ENCODE measurements around the gene IMPG1. TPM values are rescaled to one million over a fixed set of nuclear protein-coding genes. Genes with fewer than 3 reads are reported as not detected.

Gene IMPG1
- total RNA-seq, 1 donor from 2014 or later = not detected

DNA sequence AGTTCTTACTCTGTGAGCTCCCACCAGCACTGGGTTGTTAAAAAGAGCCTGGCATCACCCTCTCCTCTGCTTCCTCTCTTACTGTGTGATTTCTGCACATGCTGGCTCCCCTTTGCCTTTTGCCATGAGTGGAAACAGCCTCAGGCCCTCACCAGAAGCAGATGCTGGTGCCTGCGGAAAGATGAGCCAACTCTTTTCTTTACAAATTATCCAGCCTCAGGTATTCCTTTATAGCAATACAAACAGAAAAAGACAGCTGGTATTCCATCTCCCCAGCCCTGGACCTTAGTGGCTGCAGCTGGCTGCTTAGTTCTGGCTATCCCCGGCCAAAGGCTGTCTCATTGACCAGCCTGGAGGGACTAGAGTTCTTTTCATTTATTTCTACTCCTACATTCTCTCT is 129.1 kb downstream of the IMPG1 start:
- no peaks in the 10 kb centered on the region for H3K9me3 Mint-ChIP-seq (ENCODE audit: unreplicated experiment)
- H3K36me3 Mint-ChIP-seq (ENCODE audit: low read depth, unreplicated experiment) = no peaks in the 10 kb centered on the region
- H3K4me1 Mint-ChIP-seq (ENCODE audit: unreplicated experiment) = no peaks in the 10 kb centered on the region
- H3K27ac Mint-ChIP-seq (ENCODE audit: unreplicated experiment) = no peak overlapping the region
- H3K27me3 Mint-ChIP-seq (ENCODE audit: unreplicated experiment) = peaks cover 2% of the 10 kb centered on the region
- no peak overlapping the region for H3K4me3 Mint-ChIP-seq (ENCODE audit: unreplicated experiment)
- DNase-seq (ENCODE audit: low spot score) = no peak
- TF ChIP-seq, protein P1, sequence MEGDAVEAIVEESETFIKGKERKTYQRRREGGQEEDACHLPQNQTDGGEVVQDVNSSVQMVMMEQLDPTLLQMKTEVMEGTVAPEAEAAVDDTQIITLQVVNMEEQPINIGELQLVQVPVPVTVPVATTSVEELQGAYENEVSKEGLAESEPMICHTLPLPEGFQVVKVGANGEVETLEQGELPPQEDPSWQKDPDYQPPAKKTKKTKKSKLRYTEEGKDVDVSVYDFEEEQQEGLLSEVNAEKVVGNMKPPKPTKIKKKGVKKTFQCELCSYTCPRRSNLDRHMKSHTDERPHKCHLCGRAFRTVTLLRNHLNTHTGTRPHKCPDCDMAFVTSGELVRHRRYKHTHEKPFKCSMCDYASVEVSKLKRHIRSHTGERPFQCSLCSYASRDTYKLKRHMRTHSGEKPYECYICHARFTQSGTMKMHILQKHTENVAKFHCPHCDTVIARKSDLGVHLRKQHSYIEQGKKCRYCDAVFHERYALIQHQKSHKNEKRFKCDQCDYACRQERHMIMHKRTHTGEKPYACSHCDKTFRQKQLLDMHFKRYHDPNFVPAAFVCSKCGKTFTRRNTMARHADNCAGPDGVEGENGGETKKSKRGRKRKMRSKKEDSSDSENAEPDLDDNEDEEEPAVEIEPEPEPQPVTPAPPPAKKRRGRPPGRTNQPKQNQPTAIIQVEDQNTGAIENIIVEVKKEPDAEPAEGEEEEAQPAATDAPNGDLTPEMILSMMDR (IDR thresholded peaks at IDR 0.05; ENCODE audit: unreplicated experiment) = no peak

DNA sequence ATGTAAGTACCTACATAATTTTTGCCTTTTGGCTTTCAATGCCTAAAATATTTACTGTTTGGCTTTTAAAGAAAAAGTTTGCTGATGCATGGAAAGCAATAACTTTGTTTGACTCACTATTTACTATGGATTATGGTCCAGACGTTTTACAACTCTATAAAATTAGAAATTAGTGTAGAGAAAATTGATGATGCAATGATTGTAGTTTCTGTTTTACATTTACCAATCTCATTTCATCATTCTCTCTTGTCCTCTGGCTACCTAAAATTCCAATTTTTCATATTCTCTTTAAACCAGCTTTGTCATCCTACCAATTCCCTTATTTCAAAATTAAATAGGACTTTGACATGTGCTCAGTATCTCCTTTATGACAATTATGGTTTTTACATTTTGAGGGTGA is 131.0 kb downstream of the IMPG1 start:
- H3K4me3 Mint-ChIP-seq (ENCODE audit: unreplicated experiment) = no peak overlapping the region
- H3K9me3 Mint-ChIP-seq (ENCODE audit: unreplicated experiment) = no peaks in the 10 kb centered on the region
- TF ChIP-seq, protein P1 (IDR thresholded peaks at IDR 0.05; ENCODE audit: unreplicated experiment) = no peak
- H3K27ac Mint-ChIP-seq (ENCODE audit: unreplicated experiment) = no peak overlapping the region
- peaks cover 2% of the 10 kb centered on the region for H3K27me3 Mint-ChIP-seq (ENCODE audit: unreplicated experiment)
- H3K36me3 Mint-ChIP-seq (ENCODE audit: low read depth, unreplicated experiment) = no peaks in the 10 kb centered on the region
- no peaks in the 10 kb centered on the region for H3K4me1 Mint-ChIP-seq (ENCODE audit: unreplicated experiment)
- DNase-seq (ENCODE audit: low spot score) = no peak

DNA sequence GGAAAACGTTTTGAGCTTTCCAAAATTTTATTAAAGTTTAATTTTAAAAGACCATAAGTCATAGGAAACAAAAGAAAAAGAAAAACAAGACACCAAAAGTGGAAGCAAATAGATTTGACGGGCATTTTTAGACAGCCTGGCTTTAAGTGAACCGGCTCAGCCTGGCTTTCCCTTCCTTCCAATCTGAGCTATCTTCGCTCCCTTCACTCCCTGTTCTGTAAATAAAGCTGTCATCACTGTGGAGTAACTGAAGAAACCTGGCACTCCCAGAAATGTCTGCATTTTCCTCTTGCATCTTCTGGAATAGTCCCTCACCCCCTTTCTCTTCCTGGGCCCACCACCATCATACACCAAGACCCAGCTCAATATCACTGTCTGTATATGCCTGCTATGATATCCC is 131.9 kb downstream of the IMPG1 start:
- TF ChIP-seq, protein P1 (IDR thresholded peaks at IDR 0.05; ENCODE audit: unreplicated experiment) = no peak

DNA sequence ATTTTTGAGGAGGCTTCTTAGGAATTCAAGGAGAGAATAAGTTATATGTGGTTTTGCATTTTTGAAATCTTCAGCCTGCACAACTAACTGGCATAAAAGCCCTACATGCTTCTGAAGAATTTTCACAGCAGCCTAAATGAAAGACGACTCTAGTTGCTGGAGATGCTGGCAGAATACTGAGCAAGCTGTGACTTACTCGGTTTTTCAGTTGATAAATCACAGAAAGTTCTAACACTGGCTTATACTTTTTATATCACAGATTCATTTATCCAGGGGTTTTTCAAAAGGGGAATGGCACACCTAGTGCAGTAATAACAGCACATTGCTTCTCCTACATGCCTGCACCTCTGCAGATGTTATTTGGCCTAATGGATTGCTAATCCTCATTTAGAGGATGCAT is 134.6 kb downstream of the IMPG1 start:
- Mint-ChIP-seq H3K4me1 (ENCODE audit: unreplicated experiment) (peaks cover 11% of the 10 kb centered on the region), H3K27ac (ENCODE audit: unreplicated experiment) (no peak overlapping the region), H3K36me3 (ENCODE audit: low read depth, unreplicated experiment) (no peaks in the 10 kb centered on the region), H3K27me3 (ENCODE audit: unreplicated experiment) (no peaks in the 10 kb centered on the region), H3K4me3 (ENCODE audit: unreplicated experiment) (no peak overlapping the region), H3K9me3 (ENCODE audit: unreplicated experiment) (no peaks in the 10 kb centered on the region)
- no peak for DNase-seq (ENCODE audit: low spot score)
- TF ChIP-seq, protein P1 (IDR thresholded peaks at IDR 0.05; ENCODE audit: unreplicated experiment) = no peak

More for the DNA sequence above, 131.9 kb downstream of the IMPG1 start:
- H3K9me3 Mint-ChIP-seq (ENCODE audit: unreplicated experiment) = no peaks in the 10 kb centered on the region
- no peaks in the 10 kb centered on the region for H3K36me3 Mint-ChIP-seq (ENCODE audit: low read depth, unreplicated experiment)
- peaks cover 2% of the 10 kb centered on the region for H3K27me3 Mint-ChIP-seq (ENCODE audit: unreplicated experiment)
- H3K4me3 Mint-ChIP-seq (ENCODE audit: unreplicated experiment) = no peak overlapping the region
- DNase-seq (ENCODE audit: low spot score) = no peak
- no peaks in the 10 kb centered on the region for H3K4me1 Mint-ChIP-seq (ENCODE audit: unreplicated experiment)
- H3K27ac Mint-ChIP-seq (ENCODE audit: unreplicated experiment) = no peak overlapping the region

DNA sequence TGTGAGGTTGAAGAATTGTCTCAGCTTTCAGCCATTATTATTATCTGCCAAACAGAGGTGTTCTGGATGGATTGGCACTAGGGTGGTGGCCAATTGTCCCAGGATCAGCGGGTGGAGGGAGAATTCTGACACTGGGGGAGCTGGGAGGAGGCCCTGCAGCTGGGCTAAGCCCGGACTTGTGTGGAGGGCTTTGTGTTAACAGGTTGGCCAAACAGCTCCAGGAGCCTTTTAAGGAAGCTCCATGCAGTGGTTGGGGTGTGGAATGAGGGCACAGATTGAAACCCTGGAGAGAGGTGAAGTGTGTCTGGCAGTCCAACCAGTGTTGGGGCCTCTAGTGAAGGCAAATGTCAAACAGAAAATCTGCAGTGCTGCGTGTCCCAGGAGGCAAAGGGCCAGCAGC is 135.8 kb downstream of the IMPG1 start:
- Mint-ChIP-seq H3K27ac (ENCODE audit: unreplicated experiment) (no peak overlapping the region), H3K4me3 (ENCODE audit: unreplicated experiment) (no peak overlapping the region), H3K27me3 (ENCODE audit: unreplicated experiment) (no peaks in the 10 kb centered on the region), H3K4me1 (ENCODE audit: unreplicated experiment) (peaks cover 11% of the 10 kb centered on the region), H3K9me3 (ENCODE audit: unreplicated experiment) (no peaks in the 10 kb centered on the region), H3K36me3 (ENCODE audit: low read depth, unreplicated experiment) (no peaks in the 10 kb centered on the region)
- TF ChIP-seq, protein P1 (IDR thresholded peaks at IDR 0.05; ENCODE audit: unreplicated experiment) = no peak
- DNase-seq (ENCODE audit: low spot score) = no peak

All from endothelial cell (in vitro differentiated cells).